NCI-H146 treated with DMSO at 0.1 percent for 48 hours (cell line): Measurements from ENCODE around the gene SMARCB1.

ENCODE experiments used
- DNase-seq: peaks from one replicate; lab custom pipeline; 2025; ENCODE audit not compliant: unreplicated experiment; lab: John Stamatoyannopoulos, UW

The SMARCB1 gene

GRCh38 chr22:23786752-23787599, at the start of gene SMARCB1:
Gene SMARCB1 (plus strand): TSS chr22:23786966. CDS start chr22:23787170, 204 bp downstream.
- DNase-seq, result peak; percentile 21

GRCh38 chr22:23737696-23738095, 49.1 kb upstream of the SMARCB1 start:
- no peak for DNase-seq

- DNase-seq, result no peak
Measured at GRCh38 chr22:23742505-23743264, 44.1 kb upstream of the SMARCB1 start.

GRCh38 chr22:23743303-23743705, 43.5 kb upstream of the SMARCB1 start:
- no peak for DNase-seq

GRCh38 chr22:23744001-23744400, 42.8 kb upstream of the SMARCB1 start:
- DNase-seq, result no peak

GRCh38 chr22:23744485-23744884, 42.3 kb upstream of the SMARCB1 start:
- no peak for DNase-seq

- DNase-seq, result no peak
Measured at GRCh38 chr22:23745791-23746190, 41.0 kb upstream of the SMARCB1 start.

GRCh38 chr22:23749841-23750301, 36.9 kb upstream of the SMARCB1 start:
- no peak for DNase-seq

- no peak for DNase-seq
Measured at GRCh38 chr22:23750367-23750713, 36.4 kb upstream of the SMARCB1 start.

- peak; percentile 64 for DNase-seq
Measured at GRCh38 chr22:23750714-23751440, 35.9 kb upstream of the SMARCB1 start, which contains the start of gene ZNF70. Gene ZNF70 (minus strand): TSS chr22:23751112. CDS start chr22:23745140, 5,972 bp downstream.

- no peak for DNase-seq
Measured at GRCh38 chr22:23751441-23751996, 35.2 kb upstream of the SMARCB1 start.

- peak; percentile 9 for DNase-seq
Measured at GRCh38 chr22:23752090-23752691, 34.6 kb upstream of the SMARCB1 start.

GRCh38 chr22:23752750-23753149, 34.0 kb upstream of the SMARCB1 start:
- no peak for DNase-seq

GRCh38 chr22:23753385-23753784, 33.4 kb upstream of the SMARCB1 start:
- DNase-seq, result no peak

GRCh38 chr22:23754220-23754919, 32.4 kb upstream of the SMARCB1 start, which contains the start of gene VPREB3:
Gene VPREB3 (minus strand): TSS chr22:23754425. CDS start chr22:23754363, 62 bp downstream.
- DNase-seq, result no peak

GRCh38 chr22:23754980-23755636, 31.7 kb upstream of the SMARCB1 start:
- DNase-seq, result no peak

- no peak for DNase-seq
Measured at GRCh38 chr22:23755711-23756110, 31.1 kb upstream of the SMARCB1 start.

- no peak for DNase-seq
Measured at GRCh38 chr22:23756891-23757290, 29.9 kb upstream of the SMARCB1 start.

GRCh38 chr22:23759566-23759965, 27.2 kb upstream of the SMARCB1 start:
- DNase-seq, result no peak
